K562 (cell line): ENCODE data around the gene ITGA11. TPM values are rescaled to one million over a fixed set of nuclear protein-coding genes. Genes with fewer than 3 reads are reported as not detected.

ENCODE experiments used
- ATAC-seq: fragments of 200-7000 bp; cut with Tn5 transposase; 3 replicates; pipeline ENCODE4 v1.9.1; 2020; ENCODE audit warnings: moderate library complexity
- BruUV-seq: library from RNA; stranded (reverse); fragments of 400-500 nt; replicated peaks from 2 replicates; lab custom pipeline; 2021; lab: Mats Ljungman, UMichigan
- CTCF ChIA-PET: fragments of 300-600 bp; formaldehyde crosslinking; extraction: SDS; loops from one replicate; lab custom pipeline; 2021; ENCODE audit warnings: low intra/inter-chr PET ratio; lab: Yijun Ruan, JAX
- POLR2A ChIA-PET: fragments of 300-600, 350-650 bp; sonication (Branson Sonifier 250); formaldehyde crosslinking; extraction: SDS; loops from one replicate; lab custom pipeline; 2021; ENCODE audit warnings: antibody characterized with exemption, inconsistent platforms; lab: Yijun Ruan, JAX
- DNase-seq, 4 experiments: peaks; one replicate each; pipeline versions ENCODE4 v3.0.0 to v3.0.0-alpha.2; 2011 to 2018; ENCODE audit warnings: low spot score in 3 of 4, mixed read lengths in 3 of 4; ENCODE audit errors: extremely low read depth in 1 of 4
- FAIRE-seq: peaks from 2 replicates; lab custom pipeline; 2011; peaks lifted over from hg19 to GRCh38; lab: Jason Lieb, UNC
- H2AFZ ChIP-seq: 2 replicates; pipeline ENCODE4 v1.6.0; 2011; ENCODE audit warnings: low read depth, low read length, control low read depth, inconsistent platforms
- H3K27ac ChIP-seq: fragments of 200-600 bp; 3 replicates; pipeline ENCODE4 v1.8.0; 2011; ENCODE audit warnings: low read depth, mild to moderate bottlenecking, control low read depth, inconsistent platforms, low read length, moderate library complexity, mixed read lengths; ENCODE audit errors: extremely low read depth
- H3K27me3 ChIP-seq, 2 experiments: fragments of 300-600 bp in 1 of 2; 2 replicates in 1 of 2; 3 replicates in 1 of 2; pipeline versions ENCODE4 v1.6.0 to v1.8.0; 2011; ENCODE audit warnings: inconsistent platforms in 2 of 2, low read length in 2 of 2, mild to moderate bottlenecking in 1 of 2, mixed read lengths in 1 of 2, moderate library complexity in 1 of 2; ENCODE audit not compliant: control insufficient read depth in 2 of 2, insufficient read depth in 2 of 2
- H3K36me3 ChIP-seq: fragments of 300-600 bp; 3 replicates; pipeline ENCODE4 v1.8.0; 2011; ENCODE audit warnings: mild to moderate bottlenecking, low read length, inconsistent platforms; ENCODE audit not compliant: control insufficient read depth, insufficient read depth
- H3K4me1 ChIP-seq, 2 experiments: fragments of 200-600 bp in 1 of 2; replicated peaks in 1 of 2; 2 replicates in 1 of 2; 3 replicates in 1 of 2; pipeline versions ENCODE4 v1.5.1 to v1.8.0; 2011; ENCODE audit warnings: inconsistent platforms in 2 of 2, low read length in 2 of 2, mild to moderate bottlenecking in 1 of 2, mixed read lengths in 1 of 2, moderate library complexity in 1 of 2; ENCODE audit not compliant: control insufficient read depth in 2 of 2, insufficient read depth in 2 of 2
- H3K4me2 ChIP-seq: 2 replicates; pipeline ENCODE4 v1.6.1; 2011; ENCODE audit warnings: low read length, control low read depth, inconsistent platforms, mixed read lengths; ENCODE audit not compliant: insufficient read depth
- H3K4me3 ChIP-seq: fragments of 200-600 bp; sonication (generic), shearing (Covaris generic); 2 replicates; pipeline ENCODE4 v1.5.1; 2016; ENCODE audit warnings: control low read depth, inconsistent platforms
- H3K79me2 ChIP-seq: fragments of 200-600 bp; 3 replicates; pipeline ENCODE4 v1.8.0; 2011; ENCODE audit warnings: low read length, inconsistent platforms; ENCODE audit not compliant: control insufficient read depth, insufficient read depth
- H3K9ac ChIP-seq, 2 experiments: 2 replicates each; pipeline versions ENCODE4 v1.6.0 to v1.6.1; 2011; ENCODE audit warnings: low read depth in 2 of 2, low read length in 2 of 2, control low read depth in 1 of 2, inconsistent platforms in 1 of 2, mild to moderate bottlenecking in 1 of 2, mixed read lengths in 1 of 2; ENCODE audit not compliant: insufficient read depth in 1 of 2
- H3K9me1 ChIP-seq: one replicate; pipeline ENCODE4 v1.6.0; 2011; ENCODE audit warnings: inconsistent platforms, mild to moderate bottlenecking, low read length, moderate library complexity; ENCODE audit not compliant: control insufficient read depth, insufficient read depth
- H3K9me3 ChIP-seq: replicated peaks from 2 replicates; pipeline ENCODE4 v1.5.1; 2011; ENCODE audit warnings: low read depth, low read length, inconsistent platforms; ENCODE audit not compliant: control insufficient read depth, insufficient read depth
- H4K20me1 ChIP-seq: replicated peaks from 2 replicates; pipeline ENCODE4 v1.6.1; 2011; ENCODE audit warnings: low read length, inconsistent platforms, mixed read lengths; ENCODE audit not compliant: control insufficient read depth, insufficient read depth
- ARID3A ChIP-seq: IDR thresholded peaks from 2 replicates; pipeline ENCODE4 v1.6.1; 2012; ENCODE audit warnings: low read depth, low read length, improper control_type of control experiment, borderline replicate concordance
- CCAR2 ChIP-seq: fragments of 200-400 bp; formaldehyde crosslinking; IDR thresholded peaks from 2 replicates; pipeline ENCODE4 v1.6.1; 2017; ENCODE audit warnings: mild to moderate bottlenecking, low read depth, low read length
- ELF4 ChIP-seq: fragments of 450-650 bp; formaldehyde crosslinking; IDR thresholded peaks from 2 replicates; pipeline ENCODE4 v1.4.0; 2022; ENCODE audit warnings: missing genetic modification characterization
- EP300 ChIP-seq: IDR thresholded peaks from 2 replicates; pipeline ENCODE4 v1.6.1; 2012; ENCODE audit warnings: low read length, improper control_type of control experiment
- EP400 ChIP-seq: fragments of 450-650 bp; IDR thresholded peaks from 2 replicates; pipeline ENCODE4 v1.6.1; 2017; ENCODE audit warnings: antibody characterized with exemption, mild to moderate bottlenecking, moderate library complexity
- FOS ChIP-seq: IDR thresholded peaks from 3 replicates; pipeline ENCODE4 v1.6.1; 2011; ENCODE audit not compliant: insufficient read length; ENCODE audit errors: extremely low read depth
- FOXO4 ChIP-seq: fragments of 450-650 bp; formaldehyde crosslinking; IDR thresholded peaks from 2 replicates; pipeline ENCODE4 v1.4.0; 2020; ENCODE audit warnings: mild to moderate bottlenecking, moderate library complexity
- GTF2F1 ChIP-seq: IDR thresholded peaks from 2 replicates; pipeline ENCODE4 v1.6.1; 2011; ENCODE audit warnings: low read depth, low read length, improper control_type of control experiment
- HCFC1 ChIP-seq: IDR thresholded peaks from 2 replicates; pipeline ENCODE4 v1.6.1; 2012; ENCODE audit warnings: low read depth, low read length, improper control_type of control experiment
- MCM2 ChIP-seq: fragments of 450-650 bp; IDR thresholded peaks from 2 replicates; pipeline ENCODE4 v1.6.1; 2017; ENCODE audit warnings: low read depth, mild to moderate bottlenecking
- NFIX ChIP-seq: fragments of 250-450 bp; sonication (Bioruptor Pico); IDR thresholded peaks from 2 replicates; pipeline ENCODE4 v1.4.0; 2020; ENCODE audit warnings: low read depth, mild to moderate bottlenecking, moderate library complexity
- RBM39 ChIP-seq: fragments of 200-400 bp; formaldehyde crosslinking; optimal IDR thresholded peaks from 2 replicates; pipeline ENCODE3; 2018; ENCODE audit warnings: low read depth, low read length
- SAFB2 ChIP-seq: fragments of 200-400 bp; formaldehyde crosslinking; IDR thresholded peaks from 2 replicates; pipeline ENCODE4 v1.6.1; 2018; ENCODE audit warnings: borderline replicate concordance, low read length, low read depth, moderate library complexity; ENCODE audit not compliant: severe bottlenecking
- TCF3 ChIP-seq: sonication (generic); formaldehyde crosslinking; IDR thresholded peaks from 2 replicates; pipeline ENCODE4 v1.4.0; 2020; ENCODE audit warnings: mild to moderate bottlenecking, missing genetic modification reagents
- U2AF2 ChIP-seq: fragments of 200-400 bp; formaldehyde crosslinking; optimal IDR thresholded peaks from 2 replicates; pipeline ENCODE3; 2017; ENCODE audit warnings: low read depth, mild to moderate bottlenecking, low read length
- ZFX ChIP-seq: sonication (generic); formaldehyde crosslinking; IDR thresholded peaks from 2 replicates; pipeline ENCODE4 v1.8.0; 2022; ENCODE audit warnings: mild to moderate bottlenecking, missing genetic modification reagents, moderate library complexity
- ZNF23 ChIP-seq: fragments of 250-450 bp; sonication (Bioruptor Pico); IDR thresholded peaks from 2 replicates; pipeline ENCODE4 v1.4.0; 2020; ENCODE audit warnings: mild to moderate bottlenecking
- ZNF232 ChIP-seq: sonication (generic); formaldehyde crosslinking; IDR thresholded peaks from 2 replicates; pipeline ENCODE4 v1.8.0; 2022; ENCODE audit warnings: mild to moderate bottlenecking, missing genetic modification reagents
- WGBS: fragments of 100-300 bp; shearing (Covaris generic); methylation state at CpG from one replicate; pipeline ENCODE4 v1.1.6; 2016; ENCODE audit warnings: low coverage, mixed read lengths; ENCODE audit not compliant: insufficient coverage; ENCODE audit errors: missing lambda C conversion rate; 5-methylcytosine and 5-hydroxymethylcytosine counted together
- in situ Hi-C: fragments of 300-500 bp; cut with MboI; formaldehyde crosslinking; loops from 4 replicates; pipeline ENCODE4 v1.15.0; 2018; ENCODE audit warnings: inconsistent platforms, mixed read lengths
- intact Hi-C: fragments of 100-400 bp; cut with micrococcal nuclease; formaldehyde crosslinking; loops from 2 replicates; pipeline ENCODE4 v1.14.2; 2022
- polyA plus RNA-seq, 8 experiments: library from polyadenylated mRNA; depleted of rRNA in 4 of 8; stranded (reverse) in 5 of 8; unstranded in 3 of 8; fragments of >200 nt; fragmentation: Nextera tagmentation in 2 of 8; fragmentation: Illumina TruSeq in 1 of 8; extraction: Ambion mirVana in 2 of 8; extraction: Trizol in 1 of 8; gene quantifications; 2 replicates each; pipeline versions ENCODE4 v1.2.1 to v1.2.3, GENCODE V29; 2011 to 2014; ENCODE audit warnings: inconsistent platforms in 1 of 8, missing spikeins in 1 of 8
- total RNA-seq, 7 experiments: library from RNA; depleted of rRNA in 6 of 7; stranded (reverse); fragments of >200 nt in 6 of 7; fragmentation: Illumina TruSeq in 2 of 7; extraction: Trizol in 2 of 7; gene quantifications; 2 replicates each; pipeline versions ENCODE4 v1.2.1 to v1.2.3, GENCODE V29; 2011 to 2021; ENCODE audit warnings: low replicate concordance in 1 of 7
- TF ChIP-seq, protein P1 (sequence below): fragments of 250-450 bp; sonication (Bioruptor Pico); IDR thresholded peaks from 2 replicates; pipeline ENCODE4 v1.8.0; 2021; ENCODE audit warnings: moderate library complexity, mild to moderate bottlenecking, inconsistent platforms

The ITGA11 gene
- total and polyA plus RNA-seq, 9 of the 15 experiments (the other 6 are each of a cell fraction or from before 2014, with no cell fraction given), result 0.01 TPM; not detected in 8

DNA sequence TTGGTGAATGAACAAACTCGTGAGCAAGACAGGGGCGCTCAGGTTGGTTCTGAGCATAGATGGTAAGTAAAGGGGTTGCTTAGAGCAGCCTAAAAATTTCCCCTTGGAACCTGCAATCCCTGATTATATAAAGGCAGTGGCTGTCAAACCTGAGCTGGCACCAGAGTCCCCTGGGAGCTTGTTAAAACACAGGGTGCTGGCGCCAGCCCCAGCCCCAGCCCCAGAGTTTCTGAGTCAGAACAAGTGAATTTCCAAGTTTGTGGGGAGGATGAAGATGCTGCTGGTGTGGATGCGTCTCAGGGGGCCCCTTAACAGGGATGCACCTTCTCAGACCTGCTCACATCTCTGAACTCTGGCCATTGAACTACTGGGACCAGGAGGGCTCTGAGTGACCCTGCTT lies 106.2 kb downstream of the ITGA11 start:
- TF ChIP-seq GTF2F1, result no peak
- TF ChIP-seq RBM39, result no peak
- TF ChIP-seq ZNF23, result no peak
- no peak for TF ChIP-seq ZNF232 (CRISPR knock-in tag)
- no peak for TF ChIP-seq U2AF2
- no peak for TF ChIP-seq SAFB2
- TF ChIP-seq MCM2, result no peak
- TF ChIP-seq CCAR2, result no peak
- TF ChIP-seq ZFX (CRISPR knock-in tag), result no peak
- no peak for TF ChIP-seq FOS
- TF ChIP-seq, protein P1, sequence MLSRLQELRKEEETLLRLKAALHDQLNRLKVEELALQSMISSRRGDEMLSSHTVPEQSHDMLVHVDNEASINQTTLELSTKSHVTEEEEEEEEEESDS (CRISPR knock-in tag), result no peak
- no peak for TF ChIP-seq NFIX (CRISPR knock-in tag)
- no peak for TF ChIP-seq HCFC1
- no peak for TF ChIP-seq EP400
- TF ChIP-seq EP300, result no peak
- TF ChIP-seq ARID3A, result no peak
- no peak for TF ChIP-seq ELF4 (CRISPR knock-in tag)
- no peak for TF ChIP-seq FOXO4 (CRISPR knock-in tag)
- TF ChIP-seq TCF3 (CRISPR knock-in tag), result no peak
- no peak for ATAC-seq
- FAIRE-seq, result no peak
- no peak overlapping the region for H3K9ac ChIP-seq
- no peak for DNase-seq
- ChIA-PET CTCF (no interaction called here), POLR2A (interaction anchor here (0.6 kb wide), 1 partner anchor 21 kb away, joined by 3 read pairs; no protein-coding TSS in a partner anchor)
- no peaks in the 10 kb centered on the region for H3K36me3 ChIP-seq
- no peak overlapping the region for H3K27ac ChIP-seq
- H3K4me2 ChIP-seq, result no peak overlapping the region
- H3K9me3 ChIP-seq, result no peaks in the 10 kb centered on the region
- peaks cover 58 to 79% of the 10 kb centered on the region in 2 experiments for H3K27me3 ChIP-seq
- H4K20me1 ChIP-seq, result 0 out of 2 replicates have a peak, but pooled peaks cover 7% of the 10 kb centered on the region
- no peaks in the 10 kb centered on the region for H3K79me2 ChIP-seq
- H2AFZ ChIP-seq, result no peak overlapping the region
- H3K4me1 ChIP-seq, result no peaks in the 10 kb centered on the region
- H3K4me3 ChIP-seq, result no peak overlapping the region
- BruUV-seq, result no TSS peak
- no peaks in the 10 kb centered on the region for H3K9me1 ChIP-seq
- 0% methylated on average over 3 of the region's 4 CpGs for WGBS
- in situ Hi-C loops, result no loop called here
- intact Hi-C loops, result no loop called here
